Panc1 (cell line): ENCODE data around the gene RBM5. TPM values are rescaled to one million over a fixed set of nuclear protein-coding genes. Genes with fewer than 3 reads are reported as not detected.

Experiments
- ATAC-seq: fragments of 200-7000 bp; cut with Tn5 transposase; 2 replicates; pipeline ENCODE4 v1.9.1; 2020; ENCODE audit warnings: mild to moderate bottlenecking, moderate library complexity
- BruUV-seq: library from RNA; stranded (reverse); fragments of 400-500 nt; replicated peaks from 2 replicates; lab custom pipeline; 2021; lab: Mats Ljungman, UMichigan
- CTCF ChIA-PET: fragments of 300-600 bp; sonication (Branson Sonifier 250); formaldehyde crosslinking; loops from one replicate; lab custom pipeline; 2022; ENCODE audit warnings: antibody characterized with exemption; lab: Charles Lee
- POLR2A ChIA-PET: fragments of 300-600 bp; sonication (Branson Sonifier 250); formaldehyde crosslinking; loops from one replicate; lab custom pipeline; 2022; ENCODE audit warnings: antibody characterized with exemption; lab: Charles Lee
- DNase-seq: peaks from one replicate; pipeline ENCODE4 v3.0.0-alpha.2; 2010; ENCODE audit warnings: low read depth, low spot score
- H3K27ac ChIP-seq: 2 replicates; pipeline ENCODE4 v1.5.1; 2011; ENCODE audit warnings: mild to moderate bottlenecking, low read length, inconsistent platforms
- H3K27me3 ChIP-seq: fragments of 200-500 bp; sonication (Bioruptor generic); 2 replicates; pipeline ENCODE4 v1.6.0; 2014; ENCODE audit warnings: low read length, inconsistent platforms; ENCODE audit not compliant: control insufficient read depth, insufficient read depth
- H3K36me3 ChIP-seq: fragments of 200-500 bp; sonication (Bioruptor generic); 2 replicates; pipeline ENCODE4 v1.5.1; 2014; ENCODE audit warnings: inconsistent platforms, mild to moderate bottlenecking, low read length, moderate library complexity; ENCODE audit not compliant: control insufficient read depth, insufficient read depth
- H3K4me1 ChIP-seq: 2 replicates; pipeline ENCODE4 v1.5.1; 2011; ENCODE audit warnings: inconsistent platforms, mild to moderate bottlenecking, low read length, moderate library complexity; ENCODE audit not compliant: control insufficient read depth, insufficient read depth
- H3K4me3 ChIP-seq, 2 experiments: 2 replicates each; pipeline ENCODE4 v1.5.1; 2011 to 2012; ENCODE audit warnings: low read depth in 2 of 2, low read length in 2 of 2, mild to moderate bottlenecking in 2 of 2, inconsistent platforms in 1 of 2, moderate library complexity in 1 of 2
- H3K9me3 ChIP-seq: fragments of 200-500 bp; sonication (Bioruptor generic); 2 replicates; pipeline ENCODE4 v1.5.1; 2014; ENCODE audit warnings: low read depth, mild to moderate bottlenecking, inconsistent platforms, low read length, moderate library complexity; ENCODE audit not compliant: control insufficient read depth, insufficient read depth
- POLR2AphosphoS5 ChIP-seq: IDR thresholded peaks from 2 replicates; pipeline ENCODE4 v1.6.1; 2012; ENCODE audit warnings: mild to moderate bottlenecking, low read depth, low read length, moderate library complexity
- SIN3A ChIP-seq: IDR thresholded peaks from 2 replicates; pipeline ENCODE4 v1.6.1; 2012; ENCODE audit warnings: low read depth, mild to moderate bottlenecking, low read length, moderate library complexity, borderline replicate concordance; ENCODE audit not compliant: insufficient read depth
- TCF7L2 ChIP-seq: IDR thresholded peaks from 2 replicates; pipeline ENCODE4 v1.6.1; 2011; ENCODE audit warnings: mild to moderate bottlenecking, low read depth, low read length, inconsistent platforms
- in situ Hi-C: cut with HindIII; loops from 2 replicates; pipeline ENCODE4 v1.10.0; 2016; ENCODE audit warnings: low sequenced_read_pairs, low pct_unique_long_range_greater_than_20kb
- intact Hi-C: fragments of 100-400 bp; cut with micrococcal nuclease; formaldehyde crosslinking; loops from one replicate; pipeline ENCODE4 v1.10.0; 2022; ENCODE audit not compliant: unreplicated experiment
- total RNA-seq: library from RNA; stranded (reverse); gene quantifications from one replicate; pipeline ENCODE4 v1.2.1, GENCODE V29; 2021; ENCODE audit not compliant: unreplicated experiment
- TF ChIP-seq, protein P1 (sequence below), 2 experiments: IDR thresholded peaks; 2 replicates each; pipeline ENCODE4 v1.6.1; 2011 to 2012; ENCODE audit warnings: low read depth in 2 of 2, control low read depth in 1 of 2, low read length in 1 of 2, mild to moderate bottlenecking in 1 of 2, moderate library complexity in 1 of 2; ENCODE audit not compliant: insufficient read depth in 1 of 2
- TF ChIP-seq, protein P2 (sequence below): fragments of 450-650 bp; IDR thresholded peaks from 2 replicates; pipeline ENCODE4 v1.5.1; 2017; ENCODE audit warnings: mild to moderate bottlenecking

The RBM5 gene
- total RNA-seq, 1 experiment from 2014 or later, result 86.6 TPM

DNA sequence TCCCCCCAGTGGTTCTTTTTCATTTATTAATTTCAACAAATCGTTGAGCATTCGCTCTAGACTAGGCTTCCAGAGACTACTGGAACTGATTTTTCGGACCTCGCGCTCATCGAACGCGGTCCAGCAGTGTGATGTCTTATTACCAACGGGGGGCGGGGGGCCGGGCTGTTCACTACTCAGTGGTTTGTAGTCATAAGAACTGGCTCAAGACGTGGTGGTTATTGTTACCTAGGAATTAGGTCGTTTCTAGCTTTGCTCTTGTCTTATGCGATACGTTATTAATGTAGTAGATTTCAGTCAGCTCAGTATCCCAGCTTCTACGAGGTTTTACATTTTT, 858 bp downstream of the RBM5 start:
- no peak for ATAC-seq
- CTCF ChIA-PET, result no interaction called here
- Histone ChIP-seq H3K4me1 (peaks cover 9% of the 10 kb centered on the region), H3K9me3 (no peaks in the 10 kb centered on the region), H3K4me3 (peak overlapping the region; percentile 77 to 92), H3K36me3 (peaks cover 27% of the 10 kb centered on the region), H3K27me3 (no peaks in the 10 kb centered on the region), H3K27ac (peak overlapping the region; percentile 98)
- TF ChIP-seq SIN3A (no peak), POLR2AphosphoS5 (no peak), TCF7L2 (no peak)
- TF ChIP-seq, protein P1, sequence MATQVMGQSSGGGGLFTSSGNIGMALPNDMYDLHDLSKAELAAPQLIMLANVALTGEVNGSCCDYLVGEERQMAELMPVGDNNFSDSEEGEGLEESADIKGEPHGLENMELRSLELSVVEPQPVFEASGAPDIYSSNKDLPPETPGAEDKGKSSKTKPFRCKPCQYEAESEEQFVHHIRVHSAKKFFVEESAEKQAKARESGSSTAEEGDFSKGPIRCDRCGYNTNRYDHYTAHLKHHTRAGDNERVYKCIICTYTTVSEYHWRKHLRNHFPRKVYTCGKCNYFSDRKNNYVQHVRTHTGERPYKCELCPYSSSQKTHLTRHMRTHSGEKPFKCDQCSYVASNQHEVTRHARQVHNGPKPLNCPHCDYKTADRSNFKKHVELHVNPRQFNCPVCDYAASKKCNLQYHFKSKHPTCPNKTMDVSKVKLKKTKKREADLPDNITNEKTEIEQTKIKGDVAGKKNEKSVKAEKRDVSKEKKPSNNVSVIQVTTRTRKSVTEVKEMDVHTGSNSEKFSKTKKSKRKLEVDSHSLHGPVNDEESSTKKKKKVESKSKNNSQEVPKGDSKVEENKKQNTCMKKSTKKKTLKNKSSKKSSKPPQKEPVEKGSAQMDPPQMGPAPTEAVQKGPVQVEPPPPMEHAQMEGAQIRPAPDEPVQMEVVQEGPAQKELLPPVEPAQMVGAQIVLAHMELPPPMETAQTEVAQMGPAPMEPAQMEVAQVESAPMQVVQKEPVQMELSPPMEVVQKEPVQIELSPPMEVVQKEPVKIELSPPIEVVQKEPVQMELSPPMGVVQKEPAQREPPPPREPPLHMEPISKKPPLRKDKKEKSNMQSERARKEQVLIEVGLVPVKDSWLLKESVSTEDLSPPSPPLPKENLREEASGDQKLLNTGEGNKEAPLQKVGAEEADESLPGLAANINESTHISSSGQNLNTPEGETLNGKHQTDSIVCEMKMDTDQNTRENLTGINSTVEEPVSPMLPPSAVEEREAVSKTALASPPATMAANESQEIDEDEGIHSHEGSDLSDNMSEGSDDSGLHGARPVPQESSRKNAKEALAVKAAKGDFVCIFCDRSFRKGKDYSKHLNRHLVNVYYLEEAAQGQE (IDR thresholded peaks at IDR 0.05; ENCODE audit: insufficient read depth in 1 of 2, low read depth in 2 of 2, low read length in 1 of 2), result no peak
- TF ChIP-seq, protein P2, sequence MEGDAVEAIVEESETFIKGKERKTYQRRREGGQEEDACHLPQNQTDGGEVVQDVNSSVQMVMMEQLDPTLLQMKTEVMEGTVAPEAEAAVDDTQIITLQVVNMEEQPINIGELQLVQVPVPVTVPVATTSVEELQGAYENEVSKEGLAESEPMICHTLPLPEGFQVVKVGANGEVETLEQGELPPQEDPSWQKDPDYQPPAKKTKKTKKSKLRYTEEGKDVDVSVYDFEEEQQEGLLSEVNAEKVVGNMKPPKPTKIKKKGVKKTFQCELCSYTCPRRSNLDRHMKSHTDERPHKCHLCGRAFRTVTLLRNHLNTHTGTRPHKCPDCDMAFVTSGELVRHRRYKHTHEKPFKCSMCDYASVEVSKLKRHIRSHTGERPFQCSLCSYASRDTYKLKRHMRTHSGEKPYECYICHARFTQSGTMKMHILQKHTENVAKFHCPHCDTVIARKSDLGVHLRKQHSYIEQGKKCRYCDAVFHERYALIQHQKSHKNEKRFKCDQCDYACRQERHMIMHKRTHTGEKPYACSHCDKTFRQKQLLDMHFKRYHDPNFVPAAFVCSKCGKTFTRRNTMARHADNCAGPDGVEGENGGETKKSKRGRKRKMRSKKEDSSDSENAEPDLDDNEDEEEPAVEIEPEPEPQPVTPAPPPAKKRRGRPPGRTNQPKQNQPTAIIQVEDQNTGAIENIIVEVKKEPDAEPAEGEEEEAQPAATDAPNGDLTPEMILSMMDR, result no peak
- intact Hi-C loops (no loop called here), in situ Hi-C loops (no loop called here)
- no peak for DNase-seq
- BruUV-seq, result no TSS peak
- POLR2A ChIA-PET, result no interaction called here

DNA sequence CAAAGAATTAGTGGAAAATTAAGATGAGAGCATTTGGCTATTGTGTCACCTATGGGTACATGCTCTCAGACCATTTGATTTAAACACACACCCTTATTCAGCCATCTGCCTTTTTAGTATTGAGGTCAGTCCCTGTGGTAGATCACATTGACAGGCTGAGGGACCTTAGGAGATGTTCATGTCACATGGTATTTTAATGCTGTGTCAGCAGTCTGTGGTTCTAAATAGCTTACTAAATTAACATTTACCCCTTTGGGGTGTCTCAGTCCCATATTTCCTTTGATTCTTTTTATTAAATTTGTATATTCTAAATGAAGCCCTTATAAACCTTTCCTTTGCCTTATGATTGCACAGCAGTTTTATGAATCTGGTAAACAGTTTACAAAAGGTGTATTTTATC, 2.3 kb downstream of the RBM5 start:
- CTCF ChIA-PET, result no interaction called here
- H3K9me3 ChIP-seq, result no peaks in the 10 kb centered on the region
- ATAC-seq (no peak), DNase-seq (no peak)
- H3K4me1 ChIP-seq, result peaks cover 9% of the 10 kb centered on the region
- BruUV-seq, result no TSS peak
- intact Hi-C loops (no loop called here), in situ Hi-C loops (no loop called here)
- POLR2A ChIA-PET, result no interaction called here
- no peaks in the 10 kb centered on the region for H3K27me3 ChIP-seq
- H3K4me3 ChIP-seq, result peak overlapping the region in 1 of 2 experiments; percentile 92; a peak in 3 of 4 replicates
- TF ChIP-seq, protein P1 (IDR thresholded peaks at IDR 0.05; ENCODE audit: insufficient read depth in 1 of 2, low read depth in 2 of 2, low read length in 1 of 2), result no peak
- TF ChIP-seq TCF7L2 (no peak), POLR2AphosphoS5 (no peak), SIN3A (no peak)
- TF ChIP-seq, protein P2, result no peak
- peak overlapping the region; percentile 98; the same call in 1 of the 2 replicates for H3K27ac ChIP-seq
- H3K36me3 ChIP-seq, result peaks cover 33% of the 10 kb centered on the region
